WERI-Rb-1 (cell line): ENCODE data around the gene NUP62.
A peak's percentile ranks its signal among the peaks of the same experiment; 100 is the strongest.

Source experiments
- DNase-seq: peaks from one replicate; pipeline ENCODE4 v3.0.0-alpha.2; 2020
- H3K27ac ChIP-seq: fragments of 250-450 bp; sonication (Bioruptor Pico); 2 replicates; pipeline ENCODE4 v1.5.1; 2020; ENCODE audit warnings: mild to moderate bottlenecking, moderate library complexity
- H3K27me3 ChIP-seq: fragments of 250-450 bp; sonication (Bioruptor Pico); 2 replicates; pipeline ENCODE4 v1.5.1; 2021; ENCODE audit warnings: mild to moderate bottlenecking, low read depth, moderate library complexity; ENCODE audit not compliant: insufficient read depth, severe bottlenecking
- H3K36me3 ChIP-seq: fragments of 250-450 bp; sonication (Bioruptor Pico); 2 replicates; pipeline ENCODE4 v1.5.1; 2020; ENCODE audit warnings: mild to moderate bottlenecking, moderate library complexity
- H3K4me3 ChIP-seq: 2 replicates; pipeline ENCODE4 v1.5.1; 2011; ENCODE audit warnings: low read depth, mild to moderate bottlenecking, control low read depth, low read length
- H3K9me3 ChIP-seq: fragments of 250-450 bp; sonication (Bioruptor Pico); 2 replicates; pipeline ENCODE4 v1.5.1; 2021; ENCODE audit warnings: mild to moderate bottlenecking, moderate library complexity; ENCODE audit not compliant: severe bottlenecking
- TF ChIP-seq, protein P1 (sequence below): IDR thresholded peaks from 2 replicates; pipeline ENCODE4 v1.5.1; 2011; ENCODE audit warnings: low read depth, mild to moderate bottlenecking, control low read depth, inconsistent platforms, low read length

The NUP62 gene

DNA sequence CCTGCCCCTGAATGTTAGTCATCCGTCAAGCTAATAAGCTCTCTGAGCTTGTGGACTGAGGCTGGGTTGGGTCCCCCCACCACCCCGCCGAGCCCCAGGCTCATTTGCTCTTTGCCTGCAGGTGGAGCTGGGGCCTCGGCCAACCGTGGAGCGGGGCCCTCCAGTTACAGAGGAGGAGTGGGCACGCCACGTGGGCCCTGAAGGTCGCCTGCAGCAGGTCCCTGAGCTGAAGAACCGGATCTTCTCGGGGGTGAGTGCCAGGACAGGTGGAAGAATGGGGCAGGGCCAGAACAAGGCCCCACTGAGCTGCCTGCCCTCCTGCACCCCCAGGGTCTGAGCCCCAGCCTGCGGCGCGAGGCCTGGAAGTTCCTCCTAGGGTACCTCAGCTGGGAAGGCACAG, 46.7 kb downstream of the NUP62 start:
- Histone ChIP-seq H3K36me3 (peaks cover 49% of the 10 kb centered on the region), H3K4me3 (no peak overlapping the region)
- no peak for DNase-seq

DNA sequence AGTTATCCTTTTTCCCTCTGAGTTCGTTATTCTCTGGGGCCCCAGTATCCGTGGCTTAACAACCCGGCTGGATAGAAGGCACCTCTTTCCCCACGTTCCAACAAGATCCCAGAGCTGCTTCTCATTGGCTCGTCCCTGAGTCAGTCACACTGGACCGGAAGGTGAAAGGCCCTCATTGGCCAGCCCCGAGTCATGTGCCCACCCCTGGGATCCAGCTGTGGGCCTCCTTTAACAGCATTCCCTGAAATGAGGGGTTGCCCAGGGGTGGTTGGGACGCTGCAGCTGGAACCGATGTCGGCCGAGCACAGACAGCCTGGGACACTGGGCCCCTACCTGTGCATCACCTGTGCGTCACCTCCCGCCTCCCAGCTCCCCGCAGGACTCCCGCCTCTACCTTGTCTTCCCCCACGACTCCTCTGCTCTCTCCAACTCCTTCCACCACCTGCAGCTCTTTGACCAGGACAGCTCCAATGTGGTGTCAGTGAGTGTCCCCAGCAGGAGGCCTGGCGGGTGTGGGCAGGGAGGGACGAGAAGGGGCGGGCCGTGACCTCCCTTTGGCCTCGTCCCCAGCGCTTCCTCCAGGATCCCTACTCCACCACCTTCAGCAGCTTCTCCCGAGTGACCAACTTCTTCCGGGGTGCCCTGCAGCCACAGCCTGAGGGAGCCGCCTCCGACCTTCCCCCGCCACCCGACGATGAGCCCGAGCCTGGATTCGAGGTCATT, 47.5 kb downstream of the NUP62 start:
- Histone ChIP-seq H3K27me3 (no peaks in the 10 kb centered on the region), H3K36me3 (peaks cover 49% of the 10 kb centered on the region), H3K27ac (no peak overlapping the region), H3K4me3 (no peak overlapping the region), H3K9me3 (no peaks in the 10 kb centered on the region)
- peak; percentile 26 for DNase-seq
- TF ChIP-seq, protein P1, sequence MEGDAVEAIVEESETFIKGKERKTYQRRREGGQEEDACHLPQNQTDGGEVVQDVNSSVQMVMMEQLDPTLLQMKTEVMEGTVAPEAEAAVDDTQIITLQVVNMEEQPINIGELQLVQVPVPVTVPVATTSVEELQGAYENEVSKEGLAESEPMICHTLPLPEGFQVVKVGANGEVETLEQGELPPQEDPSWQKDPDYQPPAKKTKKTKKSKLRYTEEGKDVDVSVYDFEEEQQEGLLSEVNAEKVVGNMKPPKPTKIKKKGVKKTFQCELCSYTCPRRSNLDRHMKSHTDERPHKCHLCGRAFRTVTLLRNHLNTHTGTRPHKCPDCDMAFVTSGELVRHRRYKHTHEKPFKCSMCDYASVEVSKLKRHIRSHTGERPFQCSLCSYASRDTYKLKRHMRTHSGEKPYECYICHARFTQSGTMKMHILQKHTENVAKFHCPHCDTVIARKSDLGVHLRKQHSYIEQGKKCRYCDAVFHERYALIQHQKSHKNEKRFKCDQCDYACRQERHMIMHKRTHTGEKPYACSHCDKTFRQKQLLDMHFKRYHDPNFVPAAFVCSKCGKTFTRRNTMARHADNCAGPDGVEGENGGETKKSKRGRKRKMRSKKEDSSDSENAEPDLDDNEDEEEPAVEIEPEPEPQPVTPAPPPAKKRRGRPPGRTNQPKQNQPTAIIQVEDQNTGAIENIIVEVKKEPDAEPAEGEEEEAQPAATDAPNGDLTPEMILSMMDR, result no peak

More for the DNA sequence above, 46.7 kb downstream of the NUP62 start:
- Histone ChIP-seq H3K9me3 (no peaks in the 10 kb centered on the region), H3K27ac (no peak overlapping the region), H3K27me3 (no peaks in the 10 kb centered on the region)
- TF ChIP-seq, protein P1, result no peak

DNA sequence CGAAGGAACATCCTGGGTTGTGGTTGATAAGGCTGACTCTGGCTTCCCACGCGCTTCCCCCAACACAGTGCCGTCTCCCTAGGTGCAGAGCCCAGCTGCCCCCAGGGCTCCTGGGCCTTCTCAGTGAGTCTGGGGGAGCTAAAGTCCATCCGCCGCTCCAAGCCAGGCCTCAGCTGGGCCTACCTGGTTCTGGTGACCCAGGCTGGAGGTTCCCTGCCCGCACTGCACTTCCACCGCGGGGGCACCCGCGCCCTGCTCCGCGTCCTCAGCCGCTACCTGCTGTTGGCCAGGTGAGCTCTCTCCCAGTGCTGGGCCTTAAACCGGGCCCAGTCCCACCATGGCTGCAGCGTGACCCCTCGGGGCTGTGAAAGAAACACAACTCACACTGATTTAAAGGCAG, 48.1 kb downstream of the NUP62 start:
- DNase-seq, result no peak
- Histone ChIP-seq H3K36me3 (peaks cover 49% of the 10 kb centered on the region), H3K27ac (no peak overlapping the region), H3K9me3 (no peaks in the 10 kb centered on the region), H3K4me3 (no peak overlapping the region), H3K27me3 (no peaks in the 10 kb centered on the region)
- TF ChIP-seq, protein P1, result no peak

DNA sequence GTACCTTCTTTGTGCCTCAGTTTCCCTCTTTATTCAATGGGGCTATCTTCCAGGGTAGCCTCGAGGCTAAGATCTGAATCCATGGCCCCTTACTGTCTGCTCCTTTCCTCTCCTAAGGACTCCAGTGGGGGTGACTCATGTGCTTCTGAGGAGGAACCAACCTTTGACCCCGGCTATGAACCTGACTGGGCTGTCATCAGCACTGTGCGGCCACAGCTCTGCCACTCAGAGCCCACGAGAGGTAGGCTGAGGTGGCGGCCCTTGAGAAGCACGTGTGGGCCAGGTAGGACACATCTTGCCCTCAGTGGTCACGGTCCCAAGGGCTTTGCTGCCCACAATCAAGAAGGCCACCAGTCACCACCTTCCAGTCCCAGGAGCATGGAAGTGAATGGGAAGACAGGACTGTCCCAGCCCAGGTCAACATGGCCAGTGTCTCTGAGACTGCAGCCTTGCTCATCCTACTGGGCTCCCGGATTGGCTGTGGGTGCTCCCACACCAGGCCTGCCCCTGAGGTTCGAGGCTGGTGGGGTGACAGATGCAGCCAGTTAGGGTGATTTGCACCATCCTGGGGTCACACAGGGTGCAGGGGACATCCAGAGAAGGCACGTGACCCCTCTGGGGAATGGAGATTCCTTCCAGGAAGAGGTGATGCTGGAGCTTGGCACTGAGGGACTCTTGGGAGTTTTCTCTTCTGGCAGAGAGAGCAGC, 49.0 kb downstream of the NUP62 start:
- Histone ChIP-seq H3K36me3 (peaks cover 49% of the 10 kb centered on the region), H3K9me3 (no peaks in the 10 kb centered on the region), H3K27me3 (no peaks in the 10 kb centered on the region), H3K4me3 (no peak overlapping the region), H3K27ac (no peak overlapping the region)
- DNase-seq, result no peak
- TF ChIP-seq, protein P1, result no peak

DNA sequence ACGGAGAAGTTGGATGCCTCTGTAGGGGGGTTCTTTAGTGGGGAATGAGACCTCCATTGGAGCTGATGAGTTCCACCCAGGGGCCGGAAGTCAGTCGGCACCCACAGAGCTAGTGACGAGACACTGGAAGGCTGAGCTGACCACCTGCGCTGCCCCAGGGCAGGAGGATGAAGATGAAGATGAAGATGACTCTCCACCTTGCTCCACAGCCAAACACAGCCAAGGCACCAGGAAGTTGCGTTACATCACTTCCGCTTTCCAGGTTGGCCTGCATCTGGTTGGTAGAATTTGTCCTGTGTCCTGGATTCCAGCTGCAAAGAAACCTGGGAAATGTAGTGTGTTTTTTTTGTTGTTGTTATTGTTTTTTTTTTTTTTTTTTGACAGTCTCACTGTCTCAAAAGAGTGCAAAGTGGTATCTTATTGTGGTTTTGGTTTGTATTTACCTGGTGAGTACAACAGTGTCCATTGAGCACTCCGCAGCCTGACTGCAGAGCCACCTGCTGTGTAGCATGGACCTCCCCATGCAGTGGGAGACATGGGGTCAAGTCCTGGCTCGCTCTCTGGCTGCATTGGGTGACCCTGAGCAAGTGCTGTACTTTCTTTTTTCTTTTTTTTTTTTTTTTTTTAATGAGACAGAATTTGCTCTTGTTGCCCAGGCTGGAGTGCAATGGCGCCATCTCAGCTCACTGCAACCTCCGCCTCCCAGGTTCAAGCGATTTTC, 49.9 kb downstream of the NUP62 start:
- no peak for DNase-seq
- H3K27ac ChIP-seq, result no peak overlapping the region
- no peak overlapping the region for H3K4me3 ChIP-seq
- H3K36me3 ChIP-seq, result peaks cover 47% of the 10 kb centered on the region
- H3K9me3 ChIP-seq, result no peaks in the 10 kb centered on the region
- H3K27me3 ChIP-seq, result no peaks in the 10 kb centered on the region
- TF ChIP-seq, protein P1, result no peak
